ENCODE results near the gene FOXP4. TPM values are rescaled to one million over a fixed set of nuclear protein-coding genes. Genes with fewer than 3 reads are reported as not detected.
A peak's percentile ranks its signal among the peaks of the same experiment; 100 is the strongest.

The FOXP4 gene
- total and polyA plus RNA-seq, 4 donors: 2.5 to 16.0 (median 4.3) TPM

- WGBS: 97% methylated on average over 5 of the region's 5 CpGs
Observed at GRCh38 chr6:41543087-41543486, 3.1 kb upstream of the FOXP4 start.

GRCh38 chr6:41545247-41545702 is 906 bp upstream of the FOXP4 start:
- no peak for DNase-seq (ENCODE audit: low spot score)
- Histone ChIP-seq H3K9ac (ENCODE audit: low read depth in 1 of 2, low read length in 2 of 2) (peak overlapping the region in 1 of 2 donors; percentile 4), H3K27ac (ENCODE audit: low read depth in 1 of 2, low read length in 2 of 2) (no peak overlapping the region), H3K36me3 (ENCODE audit: control insufficient read depth in 4 of 4, insufficient read depth in 3 of 4, low read depth in 1 of 4, low read length in 3 of 4) (no peaks in the 10 kb centered on the region), H3K4me1 (ENCODE audit: control insufficient read depth in 4 of 4, insufficient read depth in 4 of 4, low read length in 3 of 4) (peaks cover 5 to 30% (median 19%) of the 10 kb centered on the region in 4 donors), H3K27me3 (ENCODE audit: control insufficient read depth in 4 of 4, insufficient read depth in 4 of 4, low read length in 3 of 4) (no peaks in the 10 kb centered on the region), H3K9me3 (ENCODE audit: control insufficient read depth in 4 of 4, low read length in 3 of 4) (no peaks in the 10 kb centered on the region), H3K4me3 (ENCODE audit: low read depth in 1 of 3, low read length in 3 of 3) (peak overlapping the region in 1 of 3 donors; percentile 89)
- 35% methylated on average over 15 of the region's 15 CpGs for WGBS
- TF ChIP-seq HNF4A (conservative IDR thresholded peaks at IDR 0.05): no peak
- no peak for TF ChIP-seq JUND (IDR thresholded peaks at IDR 0.05)
- TF ChIP-seq FOXA2 (IDR thresholded peaks at IDR 0.05): no peak
- no peak for TF ChIP-seq MAX (IDR thresholded peaks at IDR 0.05)
- TF ChIP-seq, protein P1, sequence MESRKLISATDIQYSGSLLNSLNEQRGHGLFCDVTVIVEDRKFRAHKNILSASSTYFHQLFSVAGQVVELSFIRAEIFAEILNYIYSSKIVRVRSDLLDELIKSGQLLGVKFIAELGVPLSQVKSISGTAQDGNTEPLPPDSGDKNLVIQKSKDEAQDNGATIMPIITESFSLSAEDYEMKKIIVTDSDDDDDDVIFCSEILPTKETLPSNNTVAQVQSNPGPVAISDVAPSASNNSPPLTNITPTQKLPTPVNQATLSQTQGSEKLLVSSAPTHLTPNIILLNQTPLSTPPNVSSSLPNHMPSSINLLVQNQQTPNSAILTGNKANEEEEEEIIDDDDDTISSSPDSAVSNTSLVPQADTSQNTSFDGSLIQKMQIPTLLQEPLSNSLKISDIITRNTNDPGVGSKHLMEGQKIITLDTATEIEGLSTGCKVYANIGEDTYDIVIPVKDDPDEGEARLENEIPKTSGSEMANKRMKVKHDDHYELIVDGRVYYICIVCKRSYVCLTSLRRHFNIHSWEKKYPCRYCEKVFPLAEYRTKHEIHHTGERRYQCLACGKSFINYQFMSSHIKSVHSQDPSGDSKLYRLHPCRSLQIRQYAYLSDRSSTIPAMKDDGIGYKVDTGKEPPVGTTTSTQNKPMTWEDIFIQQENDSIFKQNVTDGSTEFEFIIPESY (IDR thresholded peaks at IDR 0.05): no peak
- no peak for TF ChIP-seq GABPA (IDR thresholded peaks at IDR 0.05 in 1 of 2, conservative IDR thresholded peaks at IDR 0.05 in 1 of 2)
- TF ChIP-seq FOXA1 (IDR thresholded peaks at IDR 0.05): no peak
- no peak for TF ChIP-seq RXRA (IDR thresholded peaks at IDR 0.05)
- TF ChIP-seq EGR1 (IDR thresholded peaks at IDR 0.05; ENCODE audit: low read depth in 2 of 2): no peak
- TF ChIP-seq SP1 (IDR thresholded peaks at IDR 0.05): no peak
- TF ChIP-seq ATF3 (IDR thresholded peaks at IDR 0.05): no peak
- no peak for TF ChIP-seq YY1 (IDR thresholded peaks at IDR 0.05)
- no peak for TF ChIP-seq TAF1 (conservative IDR thresholded peaks at IDR 0.05)
- TF ChIP-seq REST (IDR thresholded peaks at IDR 0.05): no peak
- no peak for TF ChIP-seq RAD21 (IDR thresholded peaks at IDR 0.05)
- no peak for TF ChIP-seq NR2F2 (IDR thresholded peaks at IDR 0.05)
- TF ChIP-seq CTCF (IDR thresholded peaks at IDR 0.05; ENCODE audit: low read depth, low read length, missing input control): no peak

More at GRCh38 chr6:41543087-41543486, 3.1 kb upstream of the FOXP4 start:
- H3K4me3 ChIP-seq (ENCODE audit: low read depth in 1 of 3, low read length in 3 of 3): no peak overlapping the region
- H3K9me3 ChIP-seq (ENCODE audit: control insufficient read depth in 4 of 4, low read length in 3 of 4): no peaks in the 10 kb centered on the region
- no peak overlapping the region for H3K27ac ChIP-seq (ENCODE audit: low read depth in 1 of 2, low read length in 2 of 2)
- no peak overlapping the region for H3K9ac ChIP-seq (ENCODE audit: low read depth in 1 of 2, low read length in 2 of 2)
- no peaks in the 10 kb centered on the region for H3K27me3 ChIP-seq (ENCODE audit: control insufficient read depth in 4 of 4, insufficient read depth in 4 of 4, low read length in 3 of 4)
- no peaks in the 10 kb centered on the region for H3K36me3 ChIP-seq (ENCODE audit: control insufficient read depth in 4 of 4, insufficient read depth in 3 of 4, low read depth in 1 of 4, low read length in 3 of 4)
- peaks cover 5 to 24% (median 17%) of the 10 kb centered on the region in 4 donors for H3K4me1 ChIP-seq (ENCODE audit: control insufficient read depth in 4 of 4, insufficient read depth in 4 of 4, low read length in 3 of 4)
- DNase-seq (ENCODE audit: low spot score): no peak
- TF ChIP-seq FOXA1 (IDR thresholded peaks at IDR 0.05) (no peak), FOXA2 (IDR thresholded peaks at IDR 0.05) (no peak), EGR1 (IDR thresholded peaks at IDR 0.05; ENCODE audit: low read depth in 2 of 2) (no peak), RAD21 (IDR thresholded peaks at IDR 0.05) (no peak), JUND (IDR thresholded peaks at IDR 0.05) (no peak), YY1 (IDR thresholded peaks at IDR 0.05) (no peak), MAX (IDR thresholded peaks at IDR 0.05) (no peak)

Measured in liver (tissue), 9 donors.